ENCODE results near the gene GPR139.

GPR139 gene

GRCh38 chr16:20073203-20074098 lies at the start of gene GPR139:
Gene GPR139 (minus strand): TSS chr16:20073890. CDS start chr16:20073616, 274 bp downstream.
- DNase-seq = no peak
- Mint-ChIP-seq H3K4me3 (no peak within 1 kb of the TSS), H3K4me1 (no peaks in the 10 kb centered on the region), H3K27ac (no peak within 1 kb of the TSS), H3K27me3 (peaks cover 39 to 60% of the 10 kb centered on the region in 2 donors), H3K9me3 (peaks cover 0 to 3% of the 10 kb centered on the region in 2 donors), H3K36me3 (no peaks in the 10 kb centered on the region)
- no peak for ATAC-seq (replicated peaks)

GRCh38 chr16:20122011-20122410 lies 48.3 kb upstream of the GPR139 start:
- H3K27me3 Mint-ChIP-seq = peaks cover 6 to 8% of the 10 kb centered on the region in 2 donors
- no peaks in the 10 kb centered on the region for H3K4me1 Mint-ChIP-seq
- DNase-seq (no peak), ATAC-seq (replicated peaks) (no peak)
- no peak overlapping the region for H3K4me3 Mint-ChIP-seq
- H3K36me3 Mint-ChIP-seq = no peaks in the 10 kb centered on the region
- H3K9me3 Mint-ChIP-seq = peaks cover 11 to 15% of the 10 kb centered on the region in 2 donors
- no peak overlapping the region for H3K27ac Mint-ChIP-seq

GRCh38 chr16:20114356-20114755 lies 40.7 kb upstream of the GPR139 start:
- Mint-ChIP-seq H3K4me1 (no peaks in the 10 kb centered on the region), H3K9me3 (no peaks in the 10 kb centered on the region), H3K27me3 (peaks cover 0 to 4% of the 10 kb centered on the region in 2 donors), H3K4me3 (no peak overlapping the region), H3K27ac (no peak overlapping the region), H3K36me3 (no peaks in the 10 kb centered on the region)
- no peak for DNase-seq
- no peak for ATAC-seq (replicated peaks)

GRCh38 chr16:20111143-20111542 lies 37.5 kb upstream of the GPR139 start:
- Mint-ChIP-seq H3K27me3 (peaks cover 5 to 6% of the 10 kb centered on the region in 2 donors), H3K36me3 (no peaks in the 10 kb centered on the region), H3K4me3 (no peak overlapping the region), H3K9me3 (no peaks in the 10 kb centered on the region), H3K4me1 (no peaks in the 10 kb centered on the region), H3K27ac (no peak overlapping the region)
- ATAC-seq (replicated peaks) (no peak), DNase-seq (no peak)

GRCh38 chr16:20107083-20107482 lies 33.4 kb upstream of the GPR139 start:
- Mint-ChIP-seq H3K36me3 (no peaks in the 10 kb centered on the region), H3K9me3 (no peaks in the 10 kb centered on the region), H3K27me3 (peaks cover 5 to 6% of the 10 kb centered on the region in 2 donors), H3K4me1 (no peaks in the 10 kb centered on the region), H3K4me3 (no peak overlapping the region), H3K27ac (no peak overlapping the region)
- DNase-seq (no peak), ATAC-seq (replicated peaks) (no peak)

GRCh38 chr16:20104563-20105183 lies 31.0 kb upstream of the GPR139 start:
- Mint-ChIP-seq H3K36me3 (no peaks in the 10 kb centered on the region), H3K4me1 (no peaks in the 10 kb centered on the region), H3K27me3 (peaks cover 5 to 6% of the 10 kb centered on the region in 2 donors), H3K4me3 (no peak overlapping the region), H3K9me3 (no peaks in the 10 kb centered on the region), H3K27ac (no peak overlapping the region)
- ATAC-seq (replicated peaks) (no peak), DNase-seq (no peak)

GRCh38 chr16:20102521-20102920 lies 28.8 kb upstream of the GPR139 start:
- DNase-seq (no peak), ATAC-seq (replicated peaks) (no peak)
- peaks cover 4 to 5% of the 10 kb centered on the region in 2 donors for H3K9me3 Mint-ChIP-seq
- H3K36me3 Mint-ChIP-seq = no peaks in the 10 kb centered on the region
- no peak overlapping the region for H3K27ac Mint-ChIP-seq
- H3K27me3 Mint-ChIP-seq = peaks cover 0 to 3% of the 10 kb centered on the region in 2 donors
- H3K4me3 Mint-ChIP-seq = no peak overlapping the region
- H3K4me1 Mint-ChIP-seq = no peaks in the 10 kb centered on the region

- DNase-seq (no peak), ATAC-seq (replicated peaks) (no peak)
- peaks cover 0 to 7% of the 10 kb centered on the region in 2 donors for H3K27me3 Mint-ChIP-seq
- no peaks in the 10 kb centered on the region for H3K36me3 Mint-ChIP-seq
- H3K27ac Mint-ChIP-seq = no peak overlapping the region
- no peak overlapping the region for H3K4me3 Mint-ChIP-seq
- no peaks in the 10 kb centered on the region for H3K4me1 Mint-ChIP-seq
- H3K9me3 Mint-ChIP-seq = peaks cover 4 to 5% of the 10 kb centered on the region in 2 donors
Observed at GRCh38 chr16:20102021-20102420, 28.3 kb upstream of the GPR139 start.

GRCh38 chr16:20099375-20099774 lies 25.7 kb upstream of the GPR139 start:
- Mint-ChIP-seq H3K36me3 (no peaks in the 10 kb centered on the region), H3K4me3 (no peak overlapping the region), H3K9me3 (peaks cover 4 to 5% of the 10 kb centered on the region in 2 donors), H3K27me3 (peaks cover 0 to 7% of the 10 kb centered on the region in 2 donors), H3K4me1 (no peaks in the 10 kb centered on the region), H3K27ac (no peak overlapping the region)
- DNase-seq (no peak), ATAC-seq (replicated peaks) (no peak)

- DNase-seq = no peak
- Mint-ChIP-seq H3K9me3 (peaks cover 5 to 7% of the 10 kb centered on the region in 2 donors), H3K27me3 (peaks cover 10 to 12% of the 10 kb centered on the region in 2 donors), H3K4me1 (no peaks in the 10 kb centered on the region), H3K36me3 (no peaks in the 10 kb centered on the region), H3K4me3 (no peak overlapping the region), H3K27ac (no peak overlapping the region)
- ATAC-seq (replicated peaks) = no peak
Observed at GRCh38 chr16:20094157-20094556, 20.5 kb upstream of the GPR139 start.

GRCh38 chr16:20089246-20089965 lies 15.7 kb upstream of the GPR139 start:
- H3K4me3 Mint-ChIP-seq = no peak overlapping the region
- no peak for DNase-seq
- ATAC-seq (replicated peaks) = no peak

GRCh38 chr16:20084624-20085226 lies 11.0 kb upstream of the GPR139 start:
- DNase-seq (no peak), ATAC-seq (replicated peaks) (no peak)
- Mint-ChIP-seq H3K4me3 (no peak overlapping the region), H3K27ac (no peak overlapping the region), H3K27me3 (peaks cover 0 to 10% of the 10 kb centered on the region in 2 donors), H3K9me3 (peaks cover 0 to 1% of the 10 kb centered on the region in 2 donors), H3K36me3 (no peaks in the 10 kb centered on the region), H3K4me1 (no peaks in the 10 kb centered on the region)

More at GRCh38 chr16:20089246-20089965, 15.7 kb upstream of the GPR139 start:
- Mint-ChIP-seq H3K9me3 (peaks cover 0 to 4% of the 10 kb centered on the region in 2 donors), H3K27ac (peak overlapping the region; percentile 15), H3K27me3 (peaks cover 5 to 14% of the 10 kb centered on the region in 2 donors), H3K36me3 (no peaks in the 10 kb centered on the region), H3K4me1 (no peaks in the 10 kb centered on the region)

- Mint-ChIP-seq H3K36me3 (no peaks in the 10 kb centered on the region), H3K4me3 (no peak overlapping the region), H3K4me1 (no peaks in the 10 kb centered on the region), H3K27me3 (peaks cover 27% of the 10 kb centered on the region in 2 donors), H3K27ac (no peak overlapping the region), H3K9me3 (peaks cover 0 to 4% of the 10 kb centered on the region in 2 donors)
- ATAC-seq (replicated peaks) (no peak), DNase-seq (no peak)
Observed at GRCh38 chr16:20079106-20079505, 5.4 kb upstream of the GPR139 start.

GRCh38 chr16:20075243-20075642 lies 1.6 kb upstream of the GPR139 start:
- ATAC-seq (replicated peaks) (no peak), DNase-seq (no peak)
- no peaks in the 10 kb centered on the region for H3K4me1 Mint-ChIP-seq
- no peaks in the 10 kb centered on the region for H3K36me3 Mint-ChIP-seq
- H3K9me3 Mint-ChIP-seq = peaks cover 0 to 2% of the 10 kb centered on the region in 2 donors
- H3K27ac Mint-ChIP-seq = no peak overlapping the region
- H3K27me3 Mint-ChIP-seq = peaks cover 42 to 52% of the 10 kb centered on the region in 2 donors
- no peak overlapping the region for H3K4me3 Mint-ChIP-seq

Data from stimulated activated naive B cell treated with anti-CD40 and anti-IgM and Interleukin-4, amounts not matched to agents 10 μg/mL and 1 μg/mL and 100 μg/mL, for 72 hours (primary cell).